ENCODE data around the gene TRAPPC2L. TPM values are rescaled to one million over a fixed set of nuclear protein-coding genes. Genes with fewer than 3 reads are reported as not detected.

The TRAPPC2L gene
- total RNA-seq, 2 experiments from 2014 or later: 27.6 to 44.9 TPM

DNA sequence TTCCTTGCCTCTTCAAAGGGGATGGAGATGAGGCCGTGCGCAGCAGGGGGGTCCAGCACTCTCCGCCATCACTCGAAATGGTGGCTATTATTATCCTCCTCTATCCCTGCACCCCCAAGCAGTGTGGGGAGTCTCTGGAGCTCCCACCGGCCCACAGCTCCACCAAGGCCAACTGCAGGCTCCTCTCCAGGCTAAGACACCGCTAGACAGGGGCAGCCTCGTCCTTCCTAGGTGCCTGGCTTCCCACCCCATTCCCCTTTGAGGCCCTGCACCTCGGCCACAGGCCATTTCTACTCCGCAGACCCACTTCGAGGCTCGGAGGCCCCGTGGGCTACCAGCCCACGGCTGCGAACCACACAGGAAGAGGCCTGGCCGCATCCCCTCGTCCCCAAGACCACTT lies 49.1 kb downstream of the TRAPPC2L start:
- H3K9me2 ChIP-seq (ENCODE audit: insufficient read depth, low read length): no peaks in the 10 kb centered on the region
- intact Hi-C loops (cut with micrococcal nuclease; ENCODE audit: unreplicated experiment): no loop called here
- TF ChIP-seq, protein P1, sequence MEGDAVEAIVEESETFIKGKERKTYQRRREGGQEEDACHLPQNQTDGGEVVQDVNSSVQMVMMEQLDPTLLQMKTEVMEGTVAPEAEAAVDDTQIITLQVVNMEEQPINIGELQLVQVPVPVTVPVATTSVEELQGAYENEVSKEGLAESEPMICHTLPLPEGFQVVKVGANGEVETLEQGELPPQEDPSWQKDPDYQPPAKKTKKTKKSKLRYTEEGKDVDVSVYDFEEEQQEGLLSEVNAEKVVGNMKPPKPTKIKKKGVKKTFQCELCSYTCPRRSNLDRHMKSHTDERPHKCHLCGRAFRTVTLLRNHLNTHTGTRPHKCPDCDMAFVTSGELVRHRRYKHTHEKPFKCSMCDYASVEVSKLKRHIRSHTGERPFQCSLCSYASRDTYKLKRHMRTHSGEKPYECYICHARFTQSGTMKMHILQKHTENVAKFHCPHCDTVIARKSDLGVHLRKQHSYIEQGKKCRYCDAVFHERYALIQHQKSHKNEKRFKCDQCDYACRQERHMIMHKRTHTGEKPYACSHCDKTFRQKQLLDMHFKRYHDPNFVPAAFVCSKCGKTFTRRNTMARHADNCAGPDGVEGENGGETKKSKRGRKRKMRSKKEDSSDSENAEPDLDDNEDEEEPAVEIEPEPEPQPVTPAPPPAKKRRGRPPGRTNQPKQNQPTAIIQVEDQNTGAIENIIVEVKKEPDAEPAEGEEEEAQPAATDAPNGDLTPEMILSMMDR (conservative IDR thresholded peaks at IDR 0.05; ENCODE audit: low read length): no peak
- TF ChIP-seq EZH2phosphoT487 (IDR thresholded peaks at IDR 0.05; ENCODE audit: borderline replicate concordance, low read depth, low read length): no peak
- no peak overlapping the region for H3K4me2 ChIP-seq (ENCODE audit: low read length)
- no peak overlapping the region for H3K27ac ChIP-seq (ENCODE audit: low read depth, low read length, poor library complexity, severe bottlenecking)
- no peaks in the 10 kb centered on the region for H3K9me3 ChIP-seq (ENCODE audit: low read length)
- no TSS peak for BruUV-seq (replicated peaks)
- H2AFZ ChIP-seq (ENCODE audit: low read length): no peak overlapping the region
- no peak overlapping the region for H3K4me3 ChIP-seq (ENCODE audit: low read depth, low read length, poor library complexity, severe bottlenecking)
- ChIA-PET POLR2A (no interaction called here), CTCF (ENCODE audit: unreplicated experiment) (no interaction called here)
- peaks cover 5% of the 10 kb centered on the region for H3K4me1 ChIP-seq (ENCODE audit: insufficient read depth, low read length, poor library complexity, severe bottlenecking)
- H4K20me1 ChIP-seq (ENCODE audit: insufficient read depth, low read length): no peaks in the 10 kb centered on the region
- H3K79me2 ChIP-seq (ENCODE audit: insufficient read depth, low read depth, low read length): no peaks in the 10 kb centered on the region
- DNase-seq (ENCODE audit: low spot score): no peak
- H3K36me3 ChIP-seq (ENCODE audit: insufficient read depth, low read length): no peaks in the 10 kb centered on the region

DNA sequence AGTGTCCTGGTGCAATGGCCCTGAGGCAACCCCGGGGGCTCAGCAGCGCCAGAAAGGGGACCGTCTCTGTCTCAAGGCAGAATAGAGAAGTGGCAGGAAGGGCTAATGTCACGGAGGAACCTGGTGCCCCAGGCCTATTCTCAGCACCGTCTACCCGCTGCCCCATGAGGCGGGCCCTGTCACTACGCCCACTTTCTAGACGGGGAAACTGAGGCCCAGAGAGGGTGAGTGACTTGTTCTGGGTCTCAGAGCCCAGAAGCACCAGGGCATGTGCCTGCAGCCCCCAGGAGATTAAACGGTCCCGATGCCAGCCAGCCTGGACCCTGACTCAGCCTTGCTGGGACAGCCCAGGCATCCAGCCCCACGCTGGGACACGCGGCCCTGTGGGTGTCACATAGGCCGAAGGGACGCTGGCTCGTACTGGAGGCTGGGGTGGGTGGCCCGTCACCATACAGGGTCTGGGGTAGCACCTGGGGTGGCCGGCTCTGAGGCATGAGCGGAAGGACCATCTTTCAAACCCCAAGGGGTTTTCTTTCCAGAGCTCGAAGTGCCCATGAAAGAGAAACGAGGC lies 49.7 kb downstream of the TRAPPC2L start:
- intact Hi-C loops (cut with micrococcal nuclease; ENCODE audit: unreplicated experiment): no loop called here
- H3K27ac ChIP-seq (ENCODE audit: low read depth, low read length, poor library complexity, severe bottlenecking): no peak overlapping the region
- BruUV-seq (replicated peaks): no TSS peak
- CTCF ChIA-PET (ENCODE audit: unreplicated experiment): no interaction called here
- POLR2A ChIA-PET: no interaction called here
- no peaks in the 10 kb centered on the region for H3K9me3 ChIP-seq (ENCODE audit: low read length)
- no peaks in the 10 kb centered on the region for H3K36me3 ChIP-seq (ENCODE audit: insufficient read depth, low read length)
- TF ChIP-seq EZH2phosphoT487 (IDR thresholded peaks at IDR 0.05; ENCODE audit: borderline replicate concordance, low read depth, low read length): no peak
- TF ChIP-seq, protein P1 (conservative IDR thresholded peaks at IDR 0.05; ENCODE audit: low read length): peak; percentile 24; the same call in 1 of the 2 replicates
- H3K4me2 ChIP-seq (ENCODE audit: low read length): no peak overlapping the region
- DNase-seq (ENCODE audit: low spot score): no peak
- H3K4me3 ChIP-seq (ENCODE audit: low read depth, low read length, poor library complexity, severe bottlenecking): no peak overlapping the region
- H2AFZ ChIP-seq (ENCODE audit: low read length): no peak overlapping the region
- no peaks in the 10 kb centered on the region for H4K20me1 ChIP-seq (ENCODE audit: insufficient read depth, low read length)
- H3K9me2 ChIP-seq (ENCODE audit: insufficient read depth, low read length): no peaks in the 10 kb centered on the region
- no peaks in the 10 kb centered on the region for H3K79me2 ChIP-seq (ENCODE audit: insufficient read depth, low read depth, low read length)
- H3K4me1 ChIP-seq (ENCODE audit: insufficient read depth, low read length, poor library complexity, severe bottlenecking): peaks cover 11% of the 10 kb centered on the region

DNA sequence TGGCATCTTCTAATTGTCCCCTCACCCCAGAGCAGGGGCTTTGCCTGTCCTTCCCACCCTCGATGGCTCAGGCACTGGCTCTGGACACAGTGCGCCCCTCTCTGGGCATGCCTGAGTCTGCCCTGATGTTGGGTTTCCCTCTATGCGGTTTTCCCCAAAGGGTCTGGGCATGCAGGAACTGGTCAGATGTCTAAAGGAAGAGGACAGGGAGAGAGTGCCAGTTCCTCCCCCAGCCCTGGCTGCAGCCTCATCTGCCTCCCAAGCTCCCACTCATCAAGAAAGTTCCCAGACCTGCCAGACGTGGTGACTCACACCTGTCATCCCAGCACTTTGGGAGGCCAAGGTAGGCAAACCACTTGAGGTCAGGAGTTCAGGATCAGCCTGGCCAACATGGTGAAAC lies 50.8 kb downstream of the TRAPPC2L start:
- Histone ChIP-seq H2AFZ (ENCODE audit: low read length) (no peak overlapping the region), H3K9me3 (ENCODE audit: low read length) (no peaks in the 10 kb centered on the region), H4K20me1 (ENCODE audit: insufficient read depth, low read length) (no peaks in the 10 kb centered on the region), H3K4me1 (ENCODE audit: insufficient read depth, low read length, poor library complexity, severe bottlenecking) (peaks cover 12% of the 10 kb centered on the region), H3K36me3 (ENCODE audit: insufficient read depth, low read length) (no peaks in the 10 kb centered on the region), H3K9me2 (ENCODE audit: insufficient read depth, low read length) (no peaks in the 10 kb centered on the region), H3K27ac (ENCODE audit: low read depth, low read length, poor library complexity, severe bottlenecking) (no peak overlapping the region), H3K79me2 (ENCODE audit: insufficient read depth, low read depth, low read length) (no peaks in the 10 kb centered on the region), H3K4me3 (ENCODE audit: low read depth, low read length, poor library complexity, severe bottlenecking) (no peak overlapping the region), H3K4me2 (ENCODE audit: low read length) (no peak overlapping the region)
- TF ChIP-seq EZH2phosphoT487 (IDR thresholded peaks at IDR 0.05; ENCODE audit: borderline replicate concordance, low read depth, low read length): no peak
- TF ChIP-seq, protein P1 (conservative IDR thresholded peaks at IDR 0.05; ENCODE audit: low read length): no peak
- ChIA-PET CTCF (ENCODE audit: unreplicated experiment) (no interaction called here), POLR2A (no interaction called here)
- no TSS peak for BruUV-seq (replicated peaks)
- no peak for DNase-seq (ENCODE audit: low spot score)
- intact Hi-C loops (cut with micrococcal nuclease; ENCODE audit: unreplicated experiment): no loop called here
